ENCODE data around the gene PRPF31.

DNA sequence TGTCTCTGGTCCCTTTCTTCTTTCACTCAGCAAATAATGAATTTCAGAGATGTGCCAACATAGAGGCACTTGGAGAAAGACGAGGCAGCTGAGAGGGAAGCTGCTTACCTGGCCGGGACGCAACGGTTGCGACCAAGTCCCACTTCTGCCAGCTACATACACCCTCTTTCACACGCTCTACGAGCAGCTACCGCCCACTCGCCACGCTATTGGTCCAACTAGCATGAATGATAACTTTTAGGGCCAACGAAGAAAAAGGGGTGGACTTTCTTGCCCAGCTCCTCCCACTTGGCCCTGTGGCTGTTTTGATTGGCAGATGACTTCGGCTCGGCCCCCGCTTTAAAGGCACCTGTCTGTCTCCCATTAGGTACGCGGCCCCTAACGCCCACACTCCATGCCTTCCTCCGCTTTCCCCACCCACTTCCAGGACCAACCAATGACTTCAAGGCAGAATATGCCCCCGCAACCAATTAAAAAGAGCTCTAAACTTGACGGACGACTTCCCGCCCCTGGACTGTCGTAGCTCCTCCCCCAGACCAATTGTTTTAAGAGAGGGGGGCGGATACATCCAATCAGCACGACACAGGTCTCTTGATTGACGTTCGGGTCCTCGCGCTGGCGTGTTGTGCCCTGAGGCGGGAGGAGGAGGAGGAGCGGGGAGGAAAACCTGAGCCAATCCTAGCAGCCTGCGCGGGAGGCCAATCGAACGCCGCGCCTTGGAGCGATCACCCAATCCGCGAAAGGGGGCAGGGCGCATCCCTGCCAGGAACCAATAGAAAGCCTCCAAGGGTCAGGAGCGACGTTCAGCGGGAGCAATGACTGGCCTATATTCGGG is 21.5 kb downstream of the PRPF31 start:
- TF ChIP-seq, protein P1, sequence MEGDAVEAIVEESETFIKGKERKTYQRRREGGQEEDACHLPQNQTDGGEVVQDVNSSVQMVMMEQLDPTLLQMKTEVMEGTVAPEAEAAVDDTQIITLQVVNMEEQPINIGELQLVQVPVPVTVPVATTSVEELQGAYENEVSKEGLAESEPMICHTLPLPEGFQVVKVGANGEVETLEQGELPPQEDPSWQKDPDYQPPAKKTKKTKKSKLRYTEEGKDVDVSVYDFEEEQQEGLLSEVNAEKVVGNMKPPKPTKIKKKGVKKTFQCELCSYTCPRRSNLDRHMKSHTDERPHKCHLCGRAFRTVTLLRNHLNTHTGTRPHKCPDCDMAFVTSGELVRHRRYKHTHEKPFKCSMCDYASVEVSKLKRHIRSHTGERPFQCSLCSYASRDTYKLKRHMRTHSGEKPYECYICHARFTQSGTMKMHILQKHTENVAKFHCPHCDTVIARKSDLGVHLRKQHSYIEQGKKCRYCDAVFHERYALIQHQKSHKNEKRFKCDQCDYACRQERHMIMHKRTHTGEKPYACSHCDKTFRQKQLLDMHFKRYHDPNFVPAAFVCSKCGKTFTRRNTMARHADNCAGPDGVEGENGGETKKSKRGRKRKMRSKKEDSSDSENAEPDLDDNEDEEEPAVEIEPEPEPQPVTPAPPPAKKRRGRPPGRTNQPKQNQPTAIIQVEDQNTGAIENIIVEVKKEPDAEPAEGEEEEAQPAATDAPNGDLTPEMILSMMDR (conservative IDR thresholded peaks at IDR 0.05; ENCODE audit: low read length) = no peak
- TF ChIP-seq EZH2phosphoT487 (IDR thresholded peaks at IDR 0.05; ENCODE audit: borderline replicate concordance) = no peak

Data from Loucy (cell line).